GM23248 (cell line): Measurements from ENCODE around the gene LILRB2. TPM values are rescaled to one million over a fixed set of nuclear protein-coding genes. Genes with fewer than 3 reads are reported as not detected.

ENCODE experiments used
- DNase-seq: peaks from one replicate; pipeline ENCODE4 v3.0.0-alpha.2; 2015
- H2AFZ ChIP-seq: fragments of 200-600 bp; sonication (generic); 2 replicates; pipeline ENCODE4 v1.6.1; 2016; ENCODE audit warnings: antibody characterized with exemption
- H3F3A ChIP-seq: fragments of 200-600 bp; sonication (generic); 2 replicates; pipeline ENCODE4 v1.6.1; 2016; ENCODE audit warnings: mild to moderate bottlenecking, antibody characterized with exemption, mixed run types; ENCODE audit not compliant: insufficient read depth
- H3K27ac ChIP-seq: fragments of 200-600 bp; sonication (generic); 2 replicates; pipeline ENCODE4 v1.5.1; 2016; ENCODE audit warnings: mild to moderate bottlenecking
- H3K27me3 ChIP-seq: fragments of 200-600 bp; sonication (generic); replicated peaks from 2 replicates; pipeline ENCODE4 v1.6.1; 2016; ENCODE audit warnings: mild to moderate bottlenecking; ENCODE audit not compliant: insufficient read depth
- H3K36me3 ChIP-seq: fragments of 200-600 bp; sonication (generic); 2 replicates; pipeline ENCODE4 v1.6.1; 2016; ENCODE audit warnings: low read depth, mild to moderate bottlenecking
- H3K4me1 ChIP-seq: fragments of 200-600 bp; sonication (generic); 2 replicates; pipeline ENCODE4 v1.6.1; 2016; ENCODE audit warnings: mild to moderate bottlenecking; ENCODE audit not compliant: insufficient read depth
- H3K4me2 ChIP-seq: fragments of 200-600 bp; sonication (generic); one replicate; pipeline ENCODE4 v1.6.1; 2016; ENCODE audit warnings: mild to moderate bottlenecking; ENCODE audit not compliant: unreplicated experiment
- H3K4me3 ChIP-seq: fragments of 200-600 bp; sonication (generic); 2 replicates; pipeline ENCODE4 v1.5.1; 2016; ENCODE audit warnings: mild to moderate bottlenecking
- H3K79me2 ChIP-seq: fragments of 200-600 bp; sonication (generic); 2 replicates; pipeline ENCODE4 v1.6.1; 2016; ENCODE audit warnings: mild to moderate bottlenecking; ENCODE audit not compliant: insufficient read depth
- H3K9ac ChIP-seq: fragments of 200-600 bp; sonication (generic); 2 replicates; pipeline ENCODE4 v1.6.1; 2016; ENCODE audit warnings: mild to moderate bottlenecking
- H3K9me2 ChIP-seq: fragments of 200-600 bp; sonication (generic); 2 replicates; pipeline ENCODE4 v1.6.1; 2016; ENCODE audit warnings: mixed run types, mild to moderate bottlenecking, moderate library complexity; ENCODE audit not compliant: insufficient read depth
- H3K9me3 ChIP-seq: fragments of 200-600 bp; sonication (generic); one replicate; pipeline ENCODE4 v1.6.1; 2017; ENCODE audit warnings: low read depth
- H4K20me1 ChIP-seq: fragments of 200-600 bp; sonication (generic); 2 replicates; pipeline ENCODE4 v1.6.0; 2016; ENCODE audit not compliant: insufficient read depth
- EZH2 ChIP-seq: fragments of 200-600 bp; sonication (generic); IDR thresholded peaks from 2 replicates; pipeline ENCODE4 v1.6.1; 2018; ENCODE audit warnings: antibody characterized with exemption, mild to moderate bottlenecking; ENCODE audit not compliant: insufficient read depth, poor library complexity, severe bottlenecking
- EZH2phosphoT487 ChIP-seq: fragments of 200-600 bp; sonication (generic); IDR thresholded peaks from 2 replicates; pipeline ENCODE4 v1.6.1; 2018; ENCODE audit warnings: antibody characterized with exemption, moderate library complexity, mild to moderate bottlenecking, low read depth; ENCODE audit not compliant: insufficient read depth
- WGBS, 2 experiments: methylation state at CpG; one replicate each; pipeline ENCODE4 v1.1.6; 2015 to 2017; ENCODE audit warnings: low lambda C conversion rate in 2 of 2, low coverage in 1 of 2; ENCODE audit errors: missing lambda C conversion rate in 2 of 2; 5-methylcytosine and 5-hydroxymethylcytosine counted together
- in situ Hi-C: fragments of 300-500 bp; cut with MboI; formaldehyde crosslinking; loops from 2 replicates; pipeline ENCODE4 v1.15.0; 2020
- polyA plus RNA-seq: library from polyadenylated mRNA; unstranded; fragments of >200 nt; fragmentation: Nextera tagmentation; extraction: Ambion mirVana; gene quantifications from 2 replicates; pipeline ENCODE4 v1.2.1, GENCODE V29; 2016
- total RNA-seq: library from RNA; depleted of rRNA; stranded (reverse); fragments of >200 nt; shearing (Covaris generic); gene quantifications from 2 replicates; pipeline ENCODE4 v1.2.3, GENCODE V29; 2014

The LILRB2 gene
- total and polyA plus RNA-seq, 2 experiments from 2014 or later = not detected

- DNase-seq = no peak
- no peaks in the 10 kb centered on the region for H3K4me1 ChIP-seq
- 58 to 62% methylated on average over 5 of the region's 5 CpGs for WGBS, 2 experiments
Measured at GRCh38 chr19:54299515-54299914, 18.6 kb upstream of the LILRB2 start.

GRCh38 chr19:54299126-54299498 lies 18.2 kb upstream of the LILRB2 start:
- H3K9me2 ChIP-seq = no peaks in the 10 kb centered on the region
- no peak for TF ChIP-seq EZH2
- TF ChIP-seq EZH2phosphoT487 = no peak
- in situ Hi-C loops = no loop called here

More at GRCh38 chr19:54299515-54299914, 18.6 kb upstream of the LILRB2 start:
- Histone ChIP-seq H2AFZ (no peak overlapping the region), H3K27ac (no peak overlapping the region), H3K9me2 (no peaks in the 10 kb centered on the region), H3K4me3 (no peak overlapping the region), H3K9me3 (no peaks in the 10 kb centered on the region), H4K20me1 (no peaks in the 10 kb centered on the region), H3K27me3 (no peaks in the 10 kb centered on the region; the same call in 1 of the 2 replicates), H3K9ac (no peak overlapping the region), H3K36me3 (no peaks in the 10 kb centered on the region), H3F3A (no peaks in the 10 kb centered on the region), H3K4me2 (no peak overlapping the region), H3K79me2 (no peaks in the 10 kb centered on the region)
- TF ChIP-seq EZH2 (no peak), EZH2phosphoT487 (no peak)
- in situ Hi-C loops = no loop called here

GRCh38 chr19:54298357-54299125 lies 17.6 kb upstream of the LILRB2 start:
- no peaks in the 10 kb centered on the region for H3K79me2 ChIP-seq
- no peak overlapping the region for H2AFZ ChIP-seq
- H3K4me3 ChIP-seq = no peak overlapping the region
- no peaks in the 10 kb centered on the region; the same call in 1 of the 2 replicates for H3K27me3 ChIP-seq
- H4K20me1 ChIP-seq = no peaks in the 10 kb centered on the region
- in situ Hi-C loops = no loop called here
- H3K27ac ChIP-seq = no peak overlapping the region
- no peak overlapping the region for H3K4me2 ChIP-seq
- WGBS, 2 experiments = 13% methylated on average over 4 of the region's 4 CpGs
- H3K9ac ChIP-seq = no peak overlapping the region
- H3K9me2 ChIP-seq = no peaks in the 10 kb centered on the region
- H3K36me3 ChIP-seq = no peaks in the 10 kb centered on the region
- no peaks in the 10 kb centered on the region for H3F3A ChIP-seq
- H3K4me1 ChIP-seq = no peaks in the 10 kb centered on the region
- H3K9me3 ChIP-seq = no peaks in the 10 kb centered on the region
- no peak for DNase-seq
- TF ChIP-seq EZH2phosphoT487 (no peak), EZH2 (no peak)

More at GRCh38 chr19:54299126-54299498, 18.2 kb upstream of the LILRB2 start:
- no peak for DNase-seq
- Histone ChIP-seq H3F3A (no peaks in the 10 kb centered on the region), H3K27ac (no peak overlapping the region), H3K9me3 (no peaks in the 10 kb centered on the region), H4K20me1 (no peaks in the 10 kb centered on the region), H3K36me3 (no peaks in the 10 kb centered on the region), H3K4me1 (no peaks in the 10 kb centered on the region), H3K27me3 (no peaks in the 10 kb centered on the region; the same call in 1 of the 2 replicates), H3K4me3 (no peak overlapping the region), H3K4me2 (no peak overlapping the region), H3K9ac (no peak overlapping the region), H2AFZ (no peak overlapping the region), H3K79me2 (no peaks in the 10 kb centered on the region)
- 31 to 34% methylated on average over 7 of the region's 7 CpGs for WGBS, 2 experiments

- H2AFZ ChIP-seq = no peak overlapping the region
- no peaks in the 10 kb centered on the region for H3K4me1 ChIP-seq
- H3K79me2 ChIP-seq = no peaks in the 10 kb centered on the region
- no peak overlapping the region for H3K27ac ChIP-seq
- no peaks in the 10 kb centered on the region for H4K20me1 ChIP-seq
- TF ChIP-seq EZH2phosphoT487 = no peak
- TF ChIP-seq EZH2 = no peak
- no peak overlapping the region for H3K4me3 ChIP-seq
- DNase-seq = no peak
- H3K9me3 ChIP-seq = no peaks in the 10 kb centered on the region
- no peaks in the 10 kb centered on the region; the same call in 1 of the 2 replicates for H3K27me3 ChIP-seq
- no peak overlapping the region for H3K9ac ChIP-seq
- in situ Hi-C loops = no loop called here
- no peaks in the 10 kb centered on the region for H3K9me2 ChIP-seq
- no peaks in the 10 kb centered on the region for H3K36me3 ChIP-seq
- H3F3A ChIP-seq = no peaks in the 10 kb centered on the region
- H3K4me2 ChIP-seq = no peak overlapping the region
- WGBS, 2 experiments = 16% methylated on average over 7 of the region's 7 CpGs
Measured at GRCh38 chr19:54297759-54298305, 16.9 kb upstream of the LILRB2 start.
